ENCODE results near the gene CCBE1.

CCBE1 gene

DNA sequence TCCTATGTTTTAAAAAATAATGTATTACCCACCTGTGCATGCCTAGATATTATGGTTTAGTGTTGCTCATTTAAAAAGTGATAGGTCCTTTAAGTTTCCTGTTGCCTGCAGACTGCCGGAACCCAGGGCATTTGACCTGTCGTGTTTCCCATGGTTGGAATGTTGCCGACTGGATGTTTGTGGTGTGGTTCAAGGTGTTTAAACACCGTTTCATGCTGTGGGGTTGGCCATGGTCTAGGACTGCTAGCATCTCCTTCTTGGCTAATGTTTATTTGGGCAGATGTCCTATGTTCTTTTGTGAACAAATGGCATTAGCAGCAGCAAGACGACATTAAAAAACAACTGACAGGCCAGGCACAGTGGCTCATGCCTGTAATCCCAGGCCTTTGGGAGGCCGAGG is 245.3 kb downstream of the CCBE1 start:
- H3K4me3 ChIP-seq (ENCODE audit: low read depth, low read length): no peak overlapping the region
- no peak for DNase-seq (ENCODE audit: low read depth)
- TF ChIP-seq CTCF (IDR thresholded peaks at IDR 0.05; ENCODE audit: insufficient read depth, low read depth, low read length, missing control alignments): no peak

- DNase-seq (ENCODE audit: low read depth): no peak
- H3K4me3 ChIP-seq (ENCODE audit: low read depth, low read length): no peak overlapping the region
- TF ChIP-seq CTCF (IDR thresholded peaks at IDR 0.05; ENCODE audit: insufficient read depth, low read depth, low read length, missing control alignments): no peak
These were observed 246.2 kb downstream of the CCBE1 start for GRCh38 chr18:59451073-59451472.

DNA sequence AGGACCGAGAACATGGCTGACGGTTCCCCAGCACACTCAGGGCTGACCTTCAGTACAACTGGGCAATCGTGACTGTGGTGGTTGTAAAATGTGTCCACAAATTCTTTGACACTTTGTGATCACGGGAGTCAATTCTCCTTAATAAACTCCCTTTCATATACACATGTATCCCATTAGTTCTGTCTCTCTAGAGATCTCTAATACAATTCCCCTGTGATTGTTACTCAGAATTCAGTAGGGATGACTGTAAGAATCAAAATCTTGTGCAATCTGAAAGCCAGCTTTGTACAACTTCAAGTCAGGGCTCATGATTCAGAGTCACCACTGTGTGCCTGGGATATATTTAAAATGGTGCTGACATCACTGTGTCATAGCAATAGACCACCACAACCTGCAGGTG is 248.7 kb downstream of the CCBE1 start:
- no peak for DNase-seq (ENCODE audit: low read depth)
- no peak overlapping the region for H3K4me3 ChIP-seq (ENCODE audit: low read depth, low read length)
- no peak for TF ChIP-seq CTCF (IDR thresholded peaks at IDR 0.05; ENCODE audit: insufficient read depth, low read depth, low read length, missing control alignments)

- no peak overlapping the region for H3K4me3 ChIP-seq (ENCODE audit: low read depth, low read length)
- no peak for TF ChIP-seq CTCF (IDR thresholded peaks at IDR 0.05; ENCODE audit: insufficient read depth, low read depth, low read length, missing control alignments)
- no peak for DNase-seq (ENCODE audit: low read depth)
These were observed 251.2 kb downstream of the CCBE1 start for GRCh38 chr18:59446012-59446411.

DNA sequence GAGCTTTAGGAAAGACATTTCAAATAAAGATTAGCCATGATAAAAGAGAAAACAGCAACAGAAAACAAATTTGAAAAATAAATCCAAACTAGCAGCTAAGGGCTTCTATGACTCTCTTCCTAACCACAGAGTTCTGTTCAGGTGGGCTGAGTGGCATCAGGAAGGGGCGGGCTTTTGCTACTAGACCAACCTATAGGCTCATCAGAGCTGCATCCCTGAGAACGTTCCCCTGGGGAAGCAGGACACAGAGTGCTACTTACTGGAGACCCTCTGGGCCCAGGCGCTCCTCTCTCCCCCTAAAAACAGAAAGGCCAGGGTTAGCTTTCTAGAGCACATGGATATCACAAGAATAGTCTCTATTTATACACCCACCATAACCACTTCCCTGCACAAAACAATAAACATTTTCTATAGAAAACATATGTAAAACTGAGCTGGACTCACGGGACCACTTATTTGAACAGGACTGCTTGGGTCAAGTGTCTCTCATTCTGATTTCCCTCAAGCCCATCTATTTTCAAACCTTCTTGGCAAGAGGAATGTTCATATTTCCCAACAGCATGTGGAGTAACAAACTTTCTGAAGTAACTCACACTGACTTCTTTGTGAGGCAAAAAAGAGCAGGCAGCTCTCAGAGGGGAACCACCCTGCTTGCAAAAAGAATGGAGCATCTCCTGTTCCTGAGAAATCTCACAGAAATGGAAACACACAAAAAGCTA is 259.2 kb downstream of the CCBE1 start:
- DNase-seq (ENCODE audit: low read depth): no peak
- H3K4me3 ChIP-seq (ENCODE audit: low read depth, low read length): no peak overlapping the region
- TF ChIP-seq CTCF (IDR thresholded peaks at IDR 0.05; ENCODE audit: insufficient read depth, low read depth, low read length, missing control alignments): no peak

GRCh38 chr18:59432803-59433597 is 264.2 kb downstream of the CCBE1 start:
- DNase-seq (ENCODE audit: low read depth): no peak
- no peak overlapping the region for H3K4me3 ChIP-seq (ENCODE audit: low read depth, low read length)

More at GRCh38 chr18:59432803-59433597, 264.2 kb downstream of the CCBE1 start:
- TF ChIP-seq CTCF (IDR thresholded peaks at IDR 0.05; ENCODE audit: insufficient read depth, low read depth, low read length, missing control alignments): no peak

Measured in GM12865 (cell line).